DND-41 (cell line): ENCODE data around the gene MYO16.

ENCODE experiments used
- ATAC-seq: fragments of 200-7000 bp; cut with Tn5 transposase; 3 replicates; pipeline ENCODE4 v1.9.1; 2021; ENCODE audit warnings: low read depth; ENCODE audit not compliant: insufficient read depth
- DNase-seq: peaks from one replicate; pipeline ENCODE4 v3.0.0-alpha.2; 2020
- H2AFZ ChIP-seq: 2 replicates; pipeline ENCODE4 v1.6.0; 2012; ENCODE audit warnings: low read depth, low read length
- H3K27ac ChIP-seq: 2 replicates; pipeline ENCODE4 v1.5.1; 2012; ENCODE audit warnings: low read length, inconsistent platforms
- H3K27me3 ChIP-seq: fragments of 200-600 bp; sonication (generic); 2 replicates; pipeline ENCODE4 v1.6.0; 2012; ENCODE audit warnings: low read length, mild to moderate bottlenecking, inconsistent platforms; ENCODE audit not compliant: insufficient read depth, poor library complexity
- H3K36me3 ChIP-seq: 2 replicates; pipeline ENCODE4 v1.5.1; 2012; ENCODE audit warnings: low read length, inconsistent platforms; ENCODE audit not compliant: insufficient read depth
- H3K4me1 ChIP-seq: 2 replicates; pipeline ENCODE4 v1.5.1; 2012; ENCODE audit warnings: mild to moderate bottlenecking, low read length; ENCODE audit not compliant: insufficient read depth
- H3K4me2 ChIP-seq: 2 replicates; pipeline ENCODE4 v1.6.0; 2012; ENCODE audit warnings: mild to moderate bottlenecking, moderate library complexity, low read length, inconsistent platforms; ENCODE audit not compliant: insufficient read depth
- H3K4me3 ChIP-seq, 2 experiments: fragments of 200-600 bp in 1 of 2; shearing (Covaris generic) in 1 of 2; 2 replicates each; pipeline ENCODE4 v1.5.1; 2012 to 2016; ENCODE audit warnings: inconsistent platforms in 2 of 2, low read length in 2 of 2, mild to moderate bottlenecking in 2 of 2, low read depth in 1 of 2, moderate library complexity in 1 of 2
- H3K79me2 ChIP-seq: 2 replicates; pipeline ENCODE4 v1.6.0; 2012; ENCODE audit warnings: low read length, inconsistent platforms; ENCODE audit not compliant: insufficient read depth
- H3K9ac ChIP-seq: 2 replicates; pipeline ENCODE4 v1.6.0; 2012; ENCODE audit warnings: low read depth, mild to moderate bottlenecking, inconsistent platforms, low read length, moderate library complexity
- H3K9me3 ChIP-seq: 2 replicates; pipeline ENCODE4 v1.5.1; 2012; ENCODE audit warnings: low read length, moderate library complexity, mild to moderate bottlenecking, inconsistent platforms; ENCODE audit not compliant: insufficient read depth, severe bottlenecking
- H4K20me1 ChIP-seq: 2 replicates; pipeline ENCODE4 v1.6.0; 2012; ENCODE audit warnings: low read length; ENCODE audit not compliant: insufficient read depth
- CTCF ChIP-seq: IDR thresholded peaks from 2 replicates; pipeline ENCODE4 v1.5.1; 2012; ENCODE audit warnings: borderline replicate concordance, low read length, moderate library complexity, mild to moderate bottlenecking; ENCODE audit not compliant: poor library complexity, severe bottlenecking; ENCODE audit errors: extremely low read depth
- EZH2 ChIP-seq: IDR thresholded peaks from 3 replicates; pipeline ENCODE4 v1.6.1; 2012; ENCODE audit warnings: borderline replicate concordance, low read depth, mild to moderate bottlenecking, moderate library complexity, low read length, inconsistent platforms; ENCODE audit not compliant: severe bottlenecking

The MYO16 gene

GRCh38 chr13:109140054-109140453, 510.6 kb downstream of the MYO16 start:
- TF ChIP-seq CTCF (no peak), EZH2 (no peak)
- Histone ChIP-seq H3K27ac (no peak overlapping the region), H3K36me3 (no peaks in the 10 kb centered on the region), H3K9me3 (no peaks in the 10 kb centered on the region), H3K27me3 (no peaks in the 10 kb centered on the region), H3K4me1 (no peaks in the 10 kb centered on the region), H3K4me2 (no peak overlapping the region), H3K79me2 (no peaks in the 10 kb centered on the region), H3K9ac (no peak overlapping the region), H2AFZ (no peak overlapping the region), H4K20me1 (no peaks in the 10 kb centered on the region), H3K4me3 (no peak overlapping the region)
- ATAC-seq (no peak), DNase-seq (no peak)

GRCh38 chr13:109140479-109141349, 511.3 kb downstream of the MYO16 start:
- Histone ChIP-seq H3K9me3 (no peaks in the 10 kb centered on the region), H3K27me3 (no peaks in the 10 kb centered on the region), H3K4me2 (no peak overlapping the region), H3K36me3 (no peaks in the 10 kb centered on the region), H3K9ac (no peak overlapping the region), H4K20me1 (no peaks in the 10 kb centered on the region), H2AFZ (no peak overlapping the region), H3K4me1 (no peaks in the 10 kb centered on the region), H3K79me2 (no peaks in the 10 kb centered on the region), H3K4me3 (no peak overlapping the region), H3K27ac (no peak overlapping the region)
- no peak for ATAC-seq
- DNase-seq = no peak
- TF ChIP-seq CTCF = no peak
- TF ChIP-seq EZH2 = no peak

GRCh38 chr13:109141706-109142105, 512.3 kb downstream of the MYO16 start:
- TF ChIP-seq CTCF (no peak), EZH2 (no peak)
- H3K79me2 ChIP-seq = no peaks in the 10 kb centered on the region
- H3K27ac ChIP-seq = no peak overlapping the region
- H4K20me1 ChIP-seq = no peaks in the 10 kb centered on the region
- no peaks in the 10 kb centered on the region for H3K27me3 ChIP-seq
- H3K36me3 ChIP-seq = no peaks in the 10 kb centered on the region
- H3K4me2 ChIP-seq = no peak overlapping the region
- no peak overlapping the region for H3K4me3 ChIP-seq
- no peaks in the 10 kb centered on the region for H3K9me3 ChIP-seq
- DNase-seq (no peak), ATAC-seq (no peak)
- no peak overlapping the region for H2AFZ ChIP-seq
- no peak overlapping the region for H3K9ac ChIP-seq
- no peaks in the 10 kb centered on the region for H3K4me1 ChIP-seq
